Measurements from ENCODE around the gene NFATC2IP.

DNA sequence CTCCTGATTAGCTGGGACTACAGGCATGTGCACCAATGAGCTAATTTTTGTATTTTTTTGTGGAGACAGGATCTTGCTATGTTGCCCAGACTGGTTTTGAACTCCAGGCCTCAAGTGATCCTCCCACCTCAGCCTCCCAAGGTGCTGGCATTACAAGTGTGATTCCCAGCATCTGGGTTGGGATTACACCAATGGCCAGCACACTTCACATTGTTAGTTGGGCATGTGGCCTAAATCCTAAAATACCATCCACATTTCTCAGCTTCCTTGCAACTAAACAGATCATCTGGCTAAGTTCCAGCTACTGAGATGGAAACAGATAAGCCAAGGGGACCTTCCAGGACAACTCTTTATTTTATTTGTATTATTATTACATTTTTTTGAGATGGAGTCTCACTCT is 35.6 kb upstream of the NFATC2IP start:
- TF ChIP-seq, protein P1, sequence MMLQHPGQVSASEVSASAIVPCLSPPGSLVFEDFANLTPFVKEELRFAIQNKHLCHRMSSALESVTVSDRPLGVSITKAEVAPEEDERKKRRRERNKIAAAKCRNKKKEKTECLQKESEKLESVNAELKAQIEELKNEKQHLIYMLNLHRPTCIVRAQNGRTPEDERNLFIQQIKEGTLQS (IDR thresholded peaks at IDR 0.05): no peak
- TF ChIP-seq, protein P1 (CRISPR knock-in tag; conservative IDR thresholded peaks at IDR 0.05): no peak
- TF ChIP-seq ZKSCAN3 (CRISPR knock-in tag; IDR thresholded peaks at IDR 0.05): no peak

Measured in K562 (cell line).